ENCODE measurements around the gene NENF. TPM values are rescaled to one million over a fixed set of nuclear protein-coding genes. Genes with fewer than 3 reads are reported as not detected.

The NENF gene
- total RNA-seq, 2 donors from 2014 or later: 43.4 to 43.9 TPM

- no peaks in the 10 kb centered on the region for H3K27me3 ChIP-seq
- H3K9ac ChIP-seq (ENCODE audit: low read depth in 2 of 2, low read length in 2 of 2): no peak overlapping the region
- H3K36me3 ChIP-seq: no peaks in the 10 kb centered on the region
- no peak for DNase-seq
- intact Hi-C loops (cut with DNase I): no loop called here
- TF ChIP-seq, protein P1, sequence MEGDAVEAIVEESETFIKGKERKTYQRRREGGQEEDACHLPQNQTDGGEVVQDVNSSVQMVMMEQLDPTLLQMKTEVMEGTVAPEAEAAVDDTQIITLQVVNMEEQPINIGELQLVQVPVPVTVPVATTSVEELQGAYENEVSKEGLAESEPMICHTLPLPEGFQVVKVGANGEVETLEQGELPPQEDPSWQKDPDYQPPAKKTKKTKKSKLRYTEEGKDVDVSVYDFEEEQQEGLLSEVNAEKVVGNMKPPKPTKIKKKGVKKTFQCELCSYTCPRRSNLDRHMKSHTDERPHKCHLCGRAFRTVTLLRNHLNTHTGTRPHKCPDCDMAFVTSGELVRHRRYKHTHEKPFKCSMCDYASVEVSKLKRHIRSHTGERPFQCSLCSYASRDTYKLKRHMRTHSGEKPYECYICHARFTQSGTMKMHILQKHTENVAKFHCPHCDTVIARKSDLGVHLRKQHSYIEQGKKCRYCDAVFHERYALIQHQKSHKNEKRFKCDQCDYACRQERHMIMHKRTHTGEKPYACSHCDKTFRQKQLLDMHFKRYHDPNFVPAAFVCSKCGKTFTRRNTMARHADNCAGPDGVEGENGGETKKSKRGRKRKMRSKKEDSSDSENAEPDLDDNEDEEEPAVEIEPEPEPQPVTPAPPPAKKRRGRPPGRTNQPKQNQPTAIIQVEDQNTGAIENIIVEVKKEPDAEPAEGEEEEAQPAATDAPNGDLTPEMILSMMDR (IDR thresholded peaks at IDR 0.05): no peak
- no peaks in the 10 kb centered on the region for H3K4me1 ChIP-seq
- H3K27ac ChIP-seq: no peak overlapping the region
- no peaks in the 10 kb centered on the region for H3K9me3 ChIP-seq
- H3K4me3 ChIP-seq: no peak overlapping the region
Measured at GRCh38 chr1:212463565-212464285, 31.0 kb downstream of the NENF start.

DNA sequence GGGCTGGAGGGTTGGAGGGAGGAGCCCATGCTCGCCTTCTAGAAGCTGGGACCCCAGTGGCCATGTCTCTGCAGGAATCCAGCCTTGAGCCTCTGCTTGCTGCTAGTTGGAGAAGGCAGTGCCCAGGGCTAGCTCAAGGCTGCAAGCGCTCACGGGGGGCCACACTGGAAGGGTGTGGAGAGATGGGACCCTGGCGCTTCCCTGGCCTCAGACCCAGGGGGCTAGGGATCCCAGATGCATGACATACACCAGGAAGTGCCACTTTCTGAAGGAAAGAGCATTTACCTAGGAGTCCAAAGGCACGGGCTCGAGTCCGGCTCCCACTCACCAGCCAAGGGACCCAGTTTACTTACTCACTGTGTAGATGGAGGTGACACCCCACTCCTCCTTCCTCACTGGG lies 32.6 kb downstream of the NENF start:
- TF ChIP-seq, protein P1 (IDR thresholded peaks at IDR 0.05): no peak
- intact Hi-C loops (cut with DNase I): no loop called here
- Histone ChIP-seq H3K9ac (ENCODE audit: low read depth in 2 of 2, low read length in 2 of 2) (no peak overlapping the region), H3K9me3 (no peaks in the 10 kb centered on the region), H3K4me3 (no peak overlapping the region), H3K27ac (no peak overlapping the region), H3K36me3 (no peaks in the 10 kb centered on the region), H3K4me1 (no peaks in the 10 kb centered on the region), H3K27me3 (no peaks in the 10 kb centered on the region)
- no peak for DNase-seq

- H3K27me3 ChIP-seq: no peaks in the 10 kb centered on the region
- TF ChIP-seq, protein P1 (IDR thresholded peaks at IDR 0.05): no peak
- H3K9ac ChIP-seq (ENCODE audit: low read depth in 2 of 2, low read length in 2 of 2): no peak overlapping the region
- DNase-seq: no peak
- H3K36me3 ChIP-seq: no peaks in the 10 kb centered on the region
- H3K27ac ChIP-seq: no peak overlapping the region
- H3K4me1 ChIP-seq: no peaks in the 10 kb centered on the region
- H3K9me3 ChIP-seq: no peaks in the 10 kb centered on the region
- H3K4me3 ChIP-seq: no peak overlapping the region
- intact Hi-C loops (cut with DNase I): no loop called here
Measured at GRCh38 chr1:212466437-212466836, 33.7 kb downstream of the NENF start.

GRCh38 chr1:212466898-212467650 lies 34.4 kb downstream of the NENF start:
- H3K4me1 ChIP-seq: no peaks in the 10 kb centered on the region
- H3K27ac ChIP-seq: no peak overlapping the region
- no peaks in the 10 kb centered on the region for H3K27me3 ChIP-seq
- H3K9ac ChIP-seq (ENCODE audit: low read depth in 2 of 2, low read length in 2 of 2): no peak overlapping the region
- no peaks in the 10 kb centered on the region for H3K9me3 ChIP-seq
- no peak for DNase-seq
- no peak overlapping the region for H3K4me3 ChIP-seq
- intact Hi-C loops (cut with DNase I): no loop called here
- TF ChIP-seq, protein P1 (IDR thresholded peaks at IDR 0.05): no peak
- H3K36me3 ChIP-seq: no peaks in the 10 kb centered on the region

GRCh38 chr1:212467843-212468482 lies 35.2 kb downstream of the NENF start:
- H3K9me3 ChIP-seq: no peaks in the 10 kb centered on the region
- no peak for DNase-seq
- H3K4me3 ChIP-seq: no peak overlapping the region
- H3K9ac ChIP-seq (ENCODE audit: low read depth in 2 of 2, low read length in 2 of 2): no peak overlapping the region
- no peaks in the 10 kb centered on the region for H3K36me3 ChIP-seq
- H3K27me3 ChIP-seq: no peaks in the 10 kb centered on the region
- H3K27ac ChIP-seq: no peak overlapping the region
- TF ChIP-seq, protein P1 (IDR thresholded peaks at IDR 0.05): no peak
- no peaks in the 10 kb centered on the region for H3K4me1 ChIP-seq
- intact Hi-C loops (cut with DNase I): no loop called here

Data from colonic mucosa (tissue), 4 donors.